ENCODE measurements around the gene DDX59. TPM values are rescaled to one million over a fixed set of nuclear protein-coding genes. Genes with fewer than 3 reads are reported as not detected.

The DDX59 gene
- total RNA-seq, 1 donor from 2014 or later: 16.2 TPM

GRCh38 chr1:200666309-200666708 lies 3.4 kb downstream of the DDX59 start:
- Histone ChIP-seq H3K36me3 (peaks cover 0 to 12% of the 10 kb centered on the region in 2 donors), H3K4me1 (peaks cover 53% of the 10 kb centered on the region), H3K4me3 (no peak overlapping the region), H3K27me3 (no peaks in the 10 kb centered on the region), H3K9me3 (no peaks in the 10 kb centered on the region), H3K27ac (no peak overlapping the region)
- no peak for DNase-seq (ENCODE audit: extremely low spot score in 2 of 2)
- intact Hi-C loops (cut with DNase I): no loop called here
- TF ChIP-seq POLR2AphosphoS5 (IDR thresholded peaks at IDR 0.05; ENCODE audit: insufficient read depth in 1 of 2, low read depth in 1 of 2) (no peak), CTCF (IDR thresholded peaks at IDR 0.05) (no peak), POLR2A (IDR thresholded peaks at IDR 0.05) (no peak)

DNA sequence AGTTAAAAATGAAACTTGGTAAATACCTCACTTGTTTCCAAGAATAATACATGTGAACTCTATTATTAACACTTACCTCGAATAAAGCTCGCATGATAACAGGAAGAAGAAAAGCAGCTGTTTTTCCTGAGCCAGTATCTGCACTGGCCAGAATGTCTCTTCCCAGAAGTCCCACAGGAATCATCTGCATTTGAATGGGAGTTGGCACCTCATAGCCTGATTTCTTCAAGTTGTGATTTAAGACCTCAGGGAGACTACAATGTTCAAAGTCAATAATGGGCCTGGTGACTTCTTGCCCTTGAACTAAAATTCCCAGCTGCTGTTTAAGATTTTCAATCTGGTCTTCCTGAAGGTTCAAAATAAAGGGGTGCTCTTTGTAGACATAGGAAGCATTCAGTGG lies 3.8 kb downstream of the DDX59 start:
- Histone ChIP-seq H3K4me1 (peaks cover 53% of the 10 kb centered on the region), H3K36me3 (peaks cover 0 to 12% of the 10 kb centered on the region in 2 donors)
- intact Hi-C loops (cut with DNase I): no loop called here

GRCh38 chr1:200660719-200661118 lies 9.0 kb downstream of the DDX59 start:
- Histone ChIP-seq H3K36me3 (peaks cover 0 to 50% of the 10 kb centered on the region in 2 donors), H3K4me1 (peaks cover 34% of the 10 kb centered on the region), H3K4me3 (no peak overlapping the region), H3K27ac (no peak overlapping the region), H3K9me3 (no peaks in the 10 kb centered on the region), H3K27me3 (no peaks in the 10 kb centered on the region)
- DNase-seq (ENCODE audit: extremely low spot score in 2 of 2): no peak
- TF ChIP-seq POLR2AphosphoS5 (IDR thresholded peaks at IDR 0.05; ENCODE audit: insufficient read depth in 1 of 2, low read depth in 1 of 2): no peak
- TF ChIP-seq POLR2A (IDR thresholded peaks at IDR 0.05): no peak
- TF ChIP-seq CTCF (IDR thresholded peaks at IDR 0.05): no peak
- intact Hi-C loops (cut with DNase I): no loop called here

More for the DNA sequence above, 3.8 kb downstream of the DDX59 start:
- no peak for DNase-seq (ENCODE audit: extremely low spot score in 2 of 2)
- no peak overlapping the region for H3K27ac ChIP-seq
- no peaks in the 10 kb centered on the region for H3K27me3 ChIP-seq
- H3K4me3 ChIP-seq: no peak overlapping the region
- TF ChIP-seq POLR2A (IDR thresholded peaks at IDR 0.05) (no peak), POLR2AphosphoS5 (IDR thresholded peaks at IDR 0.05; ENCODE audit: insufficient read depth in 1 of 2, low read depth in 1 of 2) (no peak), CTCF (IDR thresholded peaks at IDR 0.05) (no peak)
- H3K9me3 ChIP-seq: no peaks in the 10 kb centered on the region

- Histone ChIP-seq H3K4me3 (no peak overlapping the region), H3K9me3 (no peaks in the 10 kb centered on the region), H3K27me3 (no peaks in the 10 kb centered on the region), H3K4me1 (peaks cover 22% of the 10 kb centered on the region), H3K36me3 (peaks cover 0 to 63% of the 10 kb centered on the region in 2 donors), H3K27ac (no peak overlapping the region)
- intact Hi-C loops (cut with DNase I): no loop called here
- no peak for DNase-seq (ENCODE audit: extremely low spot score in 2 of 2)
- TF ChIP-seq POLR2AphosphoS5 (IDR thresholded peaks at IDR 0.05; ENCODE audit: insufficient read depth in 1 of 2, low read depth in 1 of 2) (no peak), CTCF (IDR thresholded peaks at IDR 0.05) (no peak), POLR2A (IDR thresholded peaks at IDR 0.05) (no peak)
Measured at GRCh38 chr1:200659269-200659668, 10.4 kb downstream of the DDX59 start.

GRCh38 chr1:200658037-200658818 lies 11.5 kb downstream of the DDX59 start:
- H3K27ac ChIP-seq: no peak overlapping the region
- no peak overlapping the region for H3K4me3 ChIP-seq
- DNase-seq (ENCODE audit: extremely low spot score in 2 of 2): no peak
- no peaks in the 10 kb centered on the region for H3K9me3 ChIP-seq
- TF ChIP-seq CTCF (IDR thresholded peaks at IDR 0.05) (no peak), POLR2A (IDR thresholded peaks at IDR 0.05) (no peak), POLR2AphosphoS5 (IDR thresholded peaks at IDR 0.05; ENCODE audit: insufficient read depth in 1 of 2, low read depth in 1 of 2) (no peak)
- peaks cover 11% of the 10 kb centered on the region for H3K4me1 ChIP-seq
- peaks cover 0 to 63% of the 10 kb centered on the region in 2 donors for H3K36me3 ChIP-seq
- no peaks in the 10 kb centered on the region for H3K27me3 ChIP-seq
- intact Hi-C loops (cut with DNase I): no loop called here

Measured in vagina (tissue), 2 donors.